ENCODE results near the gene DPYSL3.
A peak's percentile ranks its signal among the peaks of the same experiment; 100 is the strongest.

The DPYSL3 gene

GRCh38 chr5:147396070-147396823 is 113.6 kb downstream of the DPYSL3 start:
- TF ChIP-seq CTCF (IDR thresholded peaks at IDR 0.05), result no peak
- no peak for TF ChIP-seq ZFX (IDR thresholded peaks at IDR 0.05; ENCODE audit: borderline replicate concordance)
- H3K27ac ChIP-seq, result no peak overlapping the region

- TF ChIP-seq CTCF (IDR thresholded peaks at IDR 0.05) (peak; percentile 48), ZFX (IDR thresholded peaks at IDR 0.05; ENCODE audit: borderline replicate concordance) (no peak)
- no peak overlapping the region for H3K27ac ChIP-seq
These were observed 115.8 kb downstream of the DPYSL3 start for GRCh38 chr5:147393874-147394672.

GRCh38 chr5:147391781-147392180 is 118.1 kb downstream of the DPYSL3 start:
- no peak overlapping the region for H3K27ac ChIP-seq
- no peak for TF ChIP-seq ZFX (IDR thresholded peaks at IDR 0.05; ENCODE audit: borderline replicate concordance)
- peak; percentile 38 for TF ChIP-seq CTCF (IDR thresholded peaks at IDR 0.05)

- H3K27ac ChIP-seq, result no peak overlapping the region
- no peak for TF ChIP-seq ZFX (IDR thresholded peaks at IDR 0.05; ENCODE audit: borderline replicate concordance)
These were observed 119.1 kb downstream of the DPYSL3 start for GRCh38 chr5:147390654-147391225.

DNA sequence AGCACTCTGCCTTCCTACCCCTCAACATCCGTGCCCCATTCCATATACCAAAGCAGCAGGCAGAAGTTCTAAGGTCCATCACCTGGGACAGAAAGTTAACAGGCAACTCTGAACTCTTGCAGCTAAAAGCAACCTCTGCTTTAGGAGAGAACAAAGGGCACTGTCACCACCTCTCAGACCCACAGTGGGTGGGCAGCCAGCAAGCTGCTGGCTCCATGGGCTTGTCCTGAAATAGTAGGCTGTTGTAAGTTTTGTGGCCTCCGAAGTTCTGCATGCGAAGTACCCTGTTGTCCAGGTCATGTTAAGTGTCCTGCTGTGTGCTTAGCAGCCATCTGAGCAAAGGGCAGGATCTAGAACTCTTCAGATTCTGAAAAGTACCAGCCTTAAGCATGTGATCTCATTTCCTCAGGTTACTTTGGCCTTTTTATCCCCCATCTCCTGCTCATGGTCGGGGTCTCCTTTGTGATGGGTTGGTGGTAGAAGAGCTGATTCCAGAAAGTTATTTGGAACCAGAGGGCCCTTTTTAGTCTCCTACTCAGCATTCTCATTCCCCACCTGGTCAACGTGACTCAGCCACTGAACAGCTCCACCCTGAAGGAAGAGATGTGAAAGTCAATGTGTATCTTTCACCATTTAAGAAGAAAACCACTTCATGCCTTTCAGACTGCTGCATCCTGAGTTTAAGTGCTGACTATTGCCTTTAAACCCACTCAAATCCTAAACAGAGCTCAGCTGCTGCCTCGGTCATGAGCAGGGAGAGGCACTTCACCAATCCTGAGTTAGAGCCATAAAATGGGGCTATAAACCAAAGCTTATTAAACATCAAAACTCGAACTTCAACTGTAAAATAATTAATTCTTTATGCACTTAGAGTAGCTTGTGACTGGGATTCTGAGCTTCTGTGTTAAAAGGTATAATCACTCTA is 121.4 kb downstream of the DPYSL3 start:
- no peak for TF ChIP-seq ZFX (IDR thresholded peaks at IDR 0.05; ENCODE audit: borderline replicate concordance)
- no peak for TF ChIP-seq CTCF (IDR thresholded peaks at IDR 0.05)
- H3K27ac ChIP-seq, result no peak overlapping the region

- TF ChIP-seq ZFX (IDR thresholded peaks at IDR 0.05; ENCODE audit: borderline replicate concordance), result no peak
- no peak for TF ChIP-seq CTCF (IDR thresholded peaks at IDR 0.05)
- no peak overlapping the region for H3K27ac ChIP-seq
These were observed 122.8 kb downstream of the DPYSL3 start for GRCh38 chr5:147387109-147387508.
